Omental fat pad (tissue), 4 donors: Measurements from ENCODE around the gene HGFAC. TPM values are rescaled to one million over a fixed set of nuclear protein-coding genes. Genes with fewer than 3 reads are reported as not detected.

ENCODE experiments used
- ATAC-seq: fragments of 150-250 bp; one replicate; pipeline ENCODE4 v1.9.1; 2016; ENCODE audit warnings: mild to moderate bottlenecking, moderate library complexity; ENCODE audit not compliant: low FRiP score
- DNase-seq: peaks from one replicate; pipeline ENCODE4 v3.0.0-alpha.2; 2019; ENCODE audit warnings: low spot score
- total RNA-seq, 4 donors: library from RNA; depleted of rRNA; stranded (reverse); fragments of >200 nt; gene quantifications; one replicate each; pipeline ENCODE4 v1.1.0, GENCODE V29; 2016
- TF ChIP-seq, protein P1 (sequence below), 3 donors: fragments of 450-650 bp; IDR thresholded peaks; one replicate each; pipeline ENCODE4 v1.5.1; 2016 to 2017; ENCODE audit warnings: antibody characterized with exemption in 3 of 3, mild to moderate bottlenecking in 3 of 3, moderate library complexity in 2 of 3

HGFAC gene
- total RNA-seq, 4 donors from 2014 or later, result not detected

DNA sequence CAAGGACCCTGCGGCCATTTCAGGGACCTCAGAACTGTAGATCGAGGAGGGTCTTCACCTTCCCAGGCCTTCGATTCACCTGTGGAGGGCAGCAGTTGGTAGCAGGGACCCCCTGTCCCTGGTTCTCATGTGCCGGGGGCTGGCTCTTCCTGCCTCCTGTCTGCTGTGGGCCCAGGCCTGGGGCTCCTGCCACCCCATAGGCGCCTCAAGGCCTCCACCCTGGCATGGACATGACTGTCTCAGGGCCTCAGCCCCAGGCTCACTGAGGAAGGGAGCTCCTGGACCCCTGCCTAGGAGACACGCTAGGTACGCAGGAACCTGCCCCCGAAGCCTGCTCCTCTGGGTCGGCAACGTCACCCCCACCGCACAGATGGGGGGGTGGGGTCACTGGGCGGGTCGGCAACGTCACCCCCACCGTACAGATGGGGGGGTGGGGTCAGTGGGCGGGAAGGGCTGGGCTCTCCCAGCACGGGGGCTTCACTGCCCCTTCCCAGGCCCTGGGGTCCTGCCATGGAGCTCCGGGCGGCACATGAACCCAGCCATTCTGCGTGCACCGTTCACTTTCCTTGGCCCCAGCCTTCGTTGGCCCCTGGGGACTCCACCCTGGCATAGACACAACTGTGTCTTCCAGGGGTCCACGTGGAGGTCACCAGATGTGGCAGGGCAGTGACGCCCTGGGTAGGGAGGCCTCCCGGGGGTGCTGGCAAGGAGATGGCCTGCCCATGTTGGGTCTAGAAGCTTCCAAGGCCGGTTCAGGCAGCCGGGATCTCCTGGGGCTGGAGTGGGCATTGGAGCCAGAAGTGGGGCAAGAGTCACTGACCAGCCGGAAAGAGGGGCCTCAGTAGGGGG, 3.5 kb upstream of the HGFAC start:
- DNase-seq (no peak), ATAC-seq (no peak)
- TF ChIP-seq, protein P1, sequence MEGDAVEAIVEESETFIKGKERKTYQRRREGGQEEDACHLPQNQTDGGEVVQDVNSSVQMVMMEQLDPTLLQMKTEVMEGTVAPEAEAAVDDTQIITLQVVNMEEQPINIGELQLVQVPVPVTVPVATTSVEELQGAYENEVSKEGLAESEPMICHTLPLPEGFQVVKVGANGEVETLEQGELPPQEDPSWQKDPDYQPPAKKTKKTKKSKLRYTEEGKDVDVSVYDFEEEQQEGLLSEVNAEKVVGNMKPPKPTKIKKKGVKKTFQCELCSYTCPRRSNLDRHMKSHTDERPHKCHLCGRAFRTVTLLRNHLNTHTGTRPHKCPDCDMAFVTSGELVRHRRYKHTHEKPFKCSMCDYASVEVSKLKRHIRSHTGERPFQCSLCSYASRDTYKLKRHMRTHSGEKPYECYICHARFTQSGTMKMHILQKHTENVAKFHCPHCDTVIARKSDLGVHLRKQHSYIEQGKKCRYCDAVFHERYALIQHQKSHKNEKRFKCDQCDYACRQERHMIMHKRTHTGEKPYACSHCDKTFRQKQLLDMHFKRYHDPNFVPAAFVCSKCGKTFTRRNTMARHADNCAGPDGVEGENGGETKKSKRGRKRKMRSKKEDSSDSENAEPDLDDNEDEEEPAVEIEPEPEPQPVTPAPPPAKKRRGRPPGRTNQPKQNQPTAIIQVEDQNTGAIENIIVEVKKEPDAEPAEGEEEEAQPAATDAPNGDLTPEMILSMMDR (IDR thresholded peaks at IDR 0.05), result no peak

DNA sequence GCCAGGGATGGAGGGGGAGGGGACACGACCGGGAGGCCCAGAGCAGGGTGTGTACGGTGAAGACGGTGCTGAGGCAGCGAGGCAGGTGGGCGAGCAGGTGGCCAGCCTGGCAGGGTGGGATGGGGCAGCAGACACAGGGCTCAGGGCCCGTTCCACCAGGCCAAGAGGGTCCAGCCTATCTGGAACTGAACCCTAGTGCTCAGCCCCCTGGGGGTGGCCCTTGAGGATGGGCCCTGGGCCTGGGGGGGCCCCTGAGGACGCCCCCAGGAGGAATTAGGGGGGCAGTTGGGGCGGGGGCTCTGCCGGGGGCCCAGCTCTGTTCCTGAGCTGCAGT, 3.0 kb upstream of the HGFAC start:
- DNase-seq (no peak), ATAC-seq (no peak)
- TF ChIP-seq, protein P1 (IDR thresholded peaks at IDR 0.05), result no peak

DNA sequence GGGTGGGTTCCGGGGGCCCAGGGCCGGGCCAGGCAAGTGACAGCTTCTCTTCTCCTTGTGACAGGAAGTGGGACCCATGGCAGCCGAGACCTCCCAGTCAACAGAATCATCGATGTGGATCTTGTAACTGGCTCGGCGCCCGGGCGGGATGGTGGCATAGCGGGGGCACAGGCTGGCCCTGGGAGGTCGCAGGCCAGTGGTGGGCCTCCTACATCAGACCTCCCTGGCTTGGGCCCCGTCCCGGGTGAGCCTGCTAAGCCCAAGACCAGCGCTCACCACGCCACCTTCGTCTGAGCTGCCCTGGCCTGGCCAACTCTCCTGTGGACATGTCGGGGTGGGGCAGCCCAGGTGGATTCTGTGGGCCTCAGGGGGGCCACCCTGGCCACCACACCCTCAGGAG, 2.4 kb upstream of the HGFAC start:
- DNase-seq, result no peak
- no peak for ATAC-seq
- TF ChIP-seq, protein P1 (IDR thresholded peaks at IDR 0.05), result no peak

DNA sequence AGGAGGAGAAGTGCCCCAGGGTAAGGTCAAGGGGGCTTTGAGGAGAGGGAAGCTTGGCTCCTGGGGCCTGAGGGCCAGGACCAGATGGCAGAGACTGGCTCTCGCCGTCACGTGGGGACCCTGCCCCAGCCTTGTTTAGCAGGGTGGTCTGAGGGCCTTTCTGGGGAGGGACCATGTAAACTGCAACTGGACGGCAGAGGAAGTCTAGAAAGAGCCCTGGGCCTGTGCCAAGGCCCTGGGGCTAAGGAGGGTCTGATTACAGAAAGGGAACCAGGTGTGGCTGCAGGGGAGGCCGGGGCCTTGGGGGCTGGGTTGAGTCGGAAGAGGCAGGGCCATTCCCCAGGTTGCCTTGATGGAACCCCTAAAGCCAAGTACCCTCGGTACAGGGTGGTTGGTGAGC, 1.8 kb upstream of the HGFAC start:
- no peak for ATAC-seq
- no peak for DNase-seq
- TF ChIP-seq, protein P1 (IDR thresholded peaks at IDR 0.05), result no peak

DNA sequence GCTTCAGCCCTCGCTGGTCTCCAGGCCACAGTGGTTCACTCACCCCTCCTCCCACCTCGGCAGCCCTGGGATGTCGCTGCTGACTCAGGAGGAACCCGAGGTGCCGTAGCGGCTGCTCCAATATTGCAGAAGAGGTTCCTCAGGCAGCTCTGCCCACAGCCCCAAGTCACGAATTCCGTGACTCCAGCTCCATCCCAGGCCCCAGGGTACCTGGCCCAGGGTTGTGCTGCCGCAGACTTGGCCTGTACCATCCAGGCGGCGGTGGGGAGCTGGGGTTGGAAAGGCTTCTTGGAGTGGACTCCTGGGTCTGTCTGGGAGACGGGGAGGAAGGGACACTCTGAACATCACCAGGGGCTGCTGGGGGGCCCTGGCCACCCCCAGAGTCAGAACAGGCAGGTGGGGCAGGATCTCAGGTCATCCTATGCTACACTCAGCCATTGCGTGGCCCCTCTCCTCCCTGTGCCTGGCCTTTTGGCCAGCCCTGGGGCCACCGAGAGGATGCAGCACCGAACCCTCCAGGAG, 728 bp upstream of the HGFAC start:
- ATAC-seq (no peak), DNase-seq (no peak)
- TF ChIP-seq, protein P1 (IDR thresholded peaks at IDR 0.05), result no peak

DNA sequence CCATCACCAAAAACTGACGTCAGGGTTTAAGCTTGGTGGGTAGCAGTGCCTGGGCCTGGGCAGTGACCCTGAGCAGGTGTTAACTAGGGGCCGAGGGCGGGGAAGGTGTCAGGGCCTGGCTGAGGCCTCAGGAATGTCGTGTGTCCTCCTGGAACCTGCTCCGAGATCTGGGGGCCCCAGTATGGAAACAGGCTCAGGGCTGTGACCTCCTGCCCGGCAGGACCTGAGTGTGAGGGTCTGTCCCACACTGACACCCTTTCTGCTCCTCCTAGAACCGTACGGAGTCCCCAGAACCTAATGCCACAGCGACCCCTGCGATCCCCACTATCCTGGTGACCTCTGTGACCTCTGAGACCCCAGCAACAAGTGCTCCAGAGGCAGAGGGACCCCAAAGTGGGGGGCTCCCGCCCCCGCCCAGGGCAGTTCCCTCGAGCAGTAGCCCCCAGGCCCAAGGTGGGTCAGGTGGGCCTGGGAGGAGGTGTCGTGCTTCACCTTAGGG, 741 bp downstream of the HGFAC start:
- TF ChIP-seq, protein P1 (IDR thresholded peaks at IDR 0.05), result no peak
- no peak for ATAC-seq
- DNase-seq, result no peak
